Measurements from ENCODE around the gene COMMD3. TPM values are rescaled to one million over a fixed set of nuclear protein-coding genes. Genes with fewer than 3 reads are reported as not detected.

The COMMD3 gene
- total RNA-seq, 1 donor from 2014 or later, result 44.8 TPM

DNA sequence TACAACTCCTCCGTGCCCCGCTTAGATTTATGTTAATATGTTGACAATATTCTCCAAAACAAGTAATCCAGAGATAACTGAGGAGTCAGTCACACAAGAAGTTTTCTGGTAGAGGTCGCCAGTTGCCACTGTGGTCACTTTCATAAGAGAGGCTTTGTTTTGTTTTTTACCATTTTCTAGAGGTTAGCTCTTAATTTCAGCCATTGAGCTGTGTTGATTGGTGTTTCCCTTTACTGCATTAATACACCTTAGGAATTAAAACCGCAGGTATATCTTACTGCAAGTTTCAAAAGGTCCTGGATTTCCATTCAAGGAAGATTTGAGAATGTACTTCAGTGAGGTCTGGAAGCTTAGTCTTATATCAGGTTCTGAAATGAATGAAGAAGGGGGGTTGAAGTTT lies 8.2 kb downstream of the COMMD3 start:
- ATAC-seq, result no peak
- Histone ChIP-seq H3K27me3 (peaks cover 6% of the 10 kb centered on the region), H3K4me3 (no peak overlapping the region), H3K9me3 (no peaks in the 10 kb centered on the region), H3K4me1 (peaks cover 35% of the 10 kb centered on the region), H3K27ac (no peak overlapping the region), H3K36me3 (peaks cover 22% of the 10 kb centered on the region)
- intact Hi-C loops (cut with DNase I), result no loop called here
- TF ChIP-seq, protein P1, sequence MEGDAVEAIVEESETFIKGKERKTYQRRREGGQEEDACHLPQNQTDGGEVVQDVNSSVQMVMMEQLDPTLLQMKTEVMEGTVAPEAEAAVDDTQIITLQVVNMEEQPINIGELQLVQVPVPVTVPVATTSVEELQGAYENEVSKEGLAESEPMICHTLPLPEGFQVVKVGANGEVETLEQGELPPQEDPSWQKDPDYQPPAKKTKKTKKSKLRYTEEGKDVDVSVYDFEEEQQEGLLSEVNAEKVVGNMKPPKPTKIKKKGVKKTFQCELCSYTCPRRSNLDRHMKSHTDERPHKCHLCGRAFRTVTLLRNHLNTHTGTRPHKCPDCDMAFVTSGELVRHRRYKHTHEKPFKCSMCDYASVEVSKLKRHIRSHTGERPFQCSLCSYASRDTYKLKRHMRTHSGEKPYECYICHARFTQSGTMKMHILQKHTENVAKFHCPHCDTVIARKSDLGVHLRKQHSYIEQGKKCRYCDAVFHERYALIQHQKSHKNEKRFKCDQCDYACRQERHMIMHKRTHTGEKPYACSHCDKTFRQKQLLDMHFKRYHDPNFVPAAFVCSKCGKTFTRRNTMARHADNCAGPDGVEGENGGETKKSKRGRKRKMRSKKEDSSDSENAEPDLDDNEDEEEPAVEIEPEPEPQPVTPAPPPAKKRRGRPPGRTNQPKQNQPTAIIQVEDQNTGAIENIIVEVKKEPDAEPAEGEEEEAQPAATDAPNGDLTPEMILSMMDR (IDR thresholded peaks at IDR 0.05), result no peak
- no peak for DNase-seq

DNA sequence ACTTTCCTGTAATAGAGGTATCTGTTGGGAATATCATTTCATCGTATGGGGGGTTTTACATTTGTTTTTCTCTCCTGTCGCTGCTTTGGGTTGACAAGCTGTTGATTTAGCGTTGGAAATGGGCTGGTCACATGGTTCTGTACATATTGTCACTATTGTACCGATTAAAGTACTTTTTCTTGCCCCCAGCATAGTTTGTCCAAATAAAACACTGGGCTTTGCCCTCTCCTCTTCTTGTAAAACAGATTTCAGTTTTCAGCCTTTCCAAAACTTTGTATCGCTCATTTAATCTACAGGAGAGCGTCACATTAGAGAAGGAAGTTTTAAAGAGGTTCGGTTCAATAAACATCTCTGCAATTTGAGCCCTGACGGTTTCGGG lies 8.7 kb downstream of the COMMD3 start:
- TF ChIP-seq, protein P1 (IDR thresholded peaks at IDR 0.05), result no peak
- ATAC-seq, result no peak
- intact Hi-C loops (cut with DNase I), result no loop called here

GRCh38 chr10:22325272-22326144 lies 9.3 kb downstream of the COMMD3 start:
- H3K9me3 ChIP-seq, result no peaks in the 10 kb centered on the region
- intact Hi-C loops (cut with DNase I), result no loop called here
- DNase-seq, result peak; percentile 84

More for the DNA sequence above, 8.7 kb downstream of the COMMD3 start:
- peak overlapping the region; percentile 63 for H3K4me3 ChIP-seq
- peaks cover 6% of the 10 kb centered on the region for H3K27me3 ChIP-seq
- H3K4me1 ChIP-seq, result peaks cover 30% of the 10 kb centered on the region
- H3K36me3 ChIP-seq, result peaks cover 27% of the 10 kb centered on the region
- H3K27ac ChIP-seq, result peak overlapping the region; percentile 7
- no peak for DNase-seq
- H3K9me3 ChIP-seq, result no peaks in the 10 kb centered on the region

GRCh38 chr10:22326145-22326702 lies 10.0 kb downstream of the COMMD3 start:
- intact Hi-C loops (cut with DNase I), result no loop called here
- ATAC-seq (no peak), DNase-seq (no peak)
- H3K9me3 ChIP-seq, result no peaks in the 10 kb centered on the region
- H3K27ac ChIP-seq, result peak overlapping the region; percentile 48
- peaks cover 28% of the 10 kb centered on the region for H3K4me1 ChIP-seq
- H3K27me3 ChIP-seq, result peaks cover 6% of the 10 kb centered on the region
- TF ChIP-seq, protein P1 (IDR thresholded peaks at IDR 0.05), result no peak
- peaks cover 35% of the 10 kb centered on the region for H3K36me3 ChIP-seq
- H3K4me3 ChIP-seq, result peak overlapping the region; percentile 63

More at GRCh38 chr10:22325272-22326144, 9.3 kb downstream of the COMMD3 start:
- Histone ChIP-seq H3K36me3 (peaks cover 33% of the 10 kb centered on the region), H3K4me3 (peak overlapping the region; percentile 63), H3K27me3 (peaks cover 6% of the 10 kb centered on the region), H3K4me1 (peaks cover 28% of the 10 kb centered on the region), H3K27ac (peak overlapping the region; percentile 48)
- TF ChIP-seq, protein P1 (IDR thresholded peaks at IDR 0.05), result no peak
- ATAC-seq, result peak; percentile 62

DNA sequence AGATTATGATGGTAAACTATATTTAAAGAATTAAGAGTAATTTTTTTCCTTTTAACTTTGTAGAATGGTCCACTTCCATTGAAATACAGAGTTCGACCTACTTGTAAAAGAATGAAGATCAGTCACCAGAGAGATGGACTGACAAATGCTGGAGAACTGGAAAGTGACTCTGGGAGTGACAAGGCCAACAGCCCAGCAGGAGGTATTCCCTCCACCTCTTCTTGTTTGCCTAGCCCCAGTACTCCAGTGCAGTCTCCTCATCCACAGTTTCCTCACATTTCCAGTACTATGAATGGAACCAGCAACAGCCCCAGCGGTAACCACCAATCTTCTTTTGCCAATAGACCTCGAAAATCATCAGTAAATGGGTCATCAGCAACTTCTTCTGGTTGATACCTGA lies 13.0 kb downstream of the COMMD3 start:
- H3K4me3 ChIP-seq, result no peak overlapping the region
- H3K4me1 ChIP-seq, result peaks cover 14% of the 10 kb centered on the region
- H3K9me3 ChIP-seq, result no peaks in the 10 kb centered on the region
- TF ChIP-seq, protein P1 (IDR thresholded peaks at IDR 0.05), result no peak
- H3K36me3 ChIP-seq, result peaks cover 35% of the 10 kb centered on the region
- ATAC-seq (no peak), DNase-seq (no peak)
- intact Hi-C loops (cut with DNase I), result no loop called here
- no peak overlapping the region for H3K27ac ChIP-seq
- H3K27me3 ChIP-seq, result peaks cover 4% of the 10 kb centered on the region

Data from upper lobe of right lung (tissue), 1 donor.